GM12874 (cell line): ENCODE measurements around the gene HOOK2.

Experiments used
- CTCF ChIP-seq: IDR thresholded peaks from 2 replicates; pipeline ENCODE4 v1.5.1; 2011; ENCODE audit warnings: low read depth, mild to moderate bottlenecking, control low read depth, low read length, moderate library complexity; ENCODE audit not compliant: insufficient read depth

Gene HOOK2

GRCh38 chr19:12722566-12723380 is 52.6 kb downstream of the HOOK2 start:
- no peak for TF ChIP-seq CTCF

GRCh38 chr19:12721656-12722565 is 53.4 kb downstream of the HOOK2 start:
- no peak for TF ChIP-seq CTCF

- no peak for TF ChIP-seq CTCF
These were observed 54.3 kb downstream of the HOOK2 start for GRCh38 chr19:12720851-12721655.

- TF ChIP-seq CTCF: no peak
These were observed 55.1 kb downstream of the HOOK2 start for GRCh38 chr19:12720296-12720695.

GRCh38 chr19:12715929-12716328 is 59.4 kb downstream of the HOOK2 start:
- no peak for TF ChIP-seq CTCF

GRCh38 chr19:12715102-12715501 is 60.2 kb downstream of the HOOK2 start:
- no peak for TF ChIP-seq CTCF
